Aorta (tissue), 5 donors: ENCODE data around the gene SHBG. TPM values are rescaled to one million over a fixed set of nuclear protein-coding genes. Genes with fewer than 3 reads are reported as not detected.
A peak's percentile ranks its signal among the peaks of the same experiment; 100 is the strongest.

Experiments
- ATAC-seq: fragments of 200-7000 bp; cut with Tn5 transposase; one replicate; pipeline ENCODE4 v1.9.1; 2022; ENCODE audit warnings: moderate library complexity; ENCODE audit not compliant: low FRiP score
- DNase-seq, 2 donors: peaks; one replicate each; pipeline ENCODE4 v3.0.0-alpha.2; 2020
- H3K27ac ChIP-seq, 2 donors: one replicate each; pipeline ENCODE4 v1.5.1; 2013; ENCODE audit warnings: low read length in 2 of 2, mild to moderate bottlenecking in 2 of 2, moderate library complexity in 2 of 2, control low read depth in 1 of 2, inconsistent platforms in 1 of 2, low read depth in 1 of 2
- H3K27me3 ChIP-seq, 2 donors: one replicate each; pipeline ENCODE4 v1.6.1; 2013; ENCODE audit warnings: control low read depth in 1 of 2, low read length in 1 of 2, mild to moderate bottlenecking in 1 of 2, moderate library complexity in 1 of 2; ENCODE audit not compliant: insufficient read depth in 2 of 2, control insufficient read depth in 1 of 2
- H3K36me3 ChIP-seq, 2 donors: one replicate each; pipeline ENCODE4 v1.6.1; 2013; ENCODE audit warnings: control low read depth in 1 of 2, low read length in 1 of 2, mild to moderate bottlenecking in 1 of 2; ENCODE audit not compliant: insufficient read depth in 2 of 2, control insufficient read depth in 1 of 2
- H3K4me1 ChIP-seq, 2 donors: one replicate each; pipeline ENCODE4 v1.6.1; 2013; ENCODE audit warnings: low read length in 2 of 2, control low read depth in 1 of 2, mild to moderate bottlenecking in 1 of 2, moderate library complexity in 1 of 2; ENCODE audit not compliant: insufficient read depth in 2 of 2, control insufficient read depth in 1 of 2
- H3K4me3 ChIP-seq, 2 donors: one replicate each; pipeline ENCODE4 v1.5.1; 2013; ENCODE audit warnings: low read length in 2 of 2, control low read depth in 1 of 2, mild to moderate bottlenecking in 1 of 2
- H3K9me3 ChIP-seq: one replicate; pipeline ENCODE4 v1.6.1; 2013; ENCODE audit warnings: mild to moderate bottlenecking, low read length; ENCODE audit not compliant: control insufficient read depth
- WGBS, 2 donors: extraction: QIAGEN DNeasy Blood & Tissue Kit; methylation state at CpG; one replicate each; pipeline ENCODE4 v1.1.7; 2013; 5-methylcytosine and 5-hydroxymethylcytosine counted together
- intact Hi-C, 2 donors: fragments of 100-400 bp; cut with DNase I; formaldehyde crosslinking; loops; one replicate each; pipeline versions ENCODE4 v1.14.2 to v1.15.0; 2022
- long read RNA-seq, 2 donors: library from polyadenylated mRNA; unstranded; transcript quantifications; one replicate each; pipeline ENCODE4 v2.0.0, GENCODE V29; 2020 to 2021
- polyA plus RNA-seq, 2 donors: library from polyadenylated mRNA; stranded (reverse); fragments of 200-250 nt; gene quantifications; one replicate each; pipeline ENCODE4 v1.2.3, GENCODE V29; 2013
- total RNA-seq, 2 donors: library from RNA; stranded (reverse); fragmentation: NEBNext Ultra II Directional; extraction: Animal tissue kit (Norgen Biotek cat#: 25700); gene quantifications; one replicate each; pipeline ENCODE4 v1.2.1, GENCODE V29; 2021
- donor health status: healthy with polysubstance abuse.
- donor health status: Bipolar disorder and iron deficiency.
- donor health status: DM: no; HTN: no; CAD: no.
- donor health status: DM: no; HTN: no; CAD: no.
- donor health status: DM: yes; HTN: yes; CAD: no.

The SHBG gene, protein sequence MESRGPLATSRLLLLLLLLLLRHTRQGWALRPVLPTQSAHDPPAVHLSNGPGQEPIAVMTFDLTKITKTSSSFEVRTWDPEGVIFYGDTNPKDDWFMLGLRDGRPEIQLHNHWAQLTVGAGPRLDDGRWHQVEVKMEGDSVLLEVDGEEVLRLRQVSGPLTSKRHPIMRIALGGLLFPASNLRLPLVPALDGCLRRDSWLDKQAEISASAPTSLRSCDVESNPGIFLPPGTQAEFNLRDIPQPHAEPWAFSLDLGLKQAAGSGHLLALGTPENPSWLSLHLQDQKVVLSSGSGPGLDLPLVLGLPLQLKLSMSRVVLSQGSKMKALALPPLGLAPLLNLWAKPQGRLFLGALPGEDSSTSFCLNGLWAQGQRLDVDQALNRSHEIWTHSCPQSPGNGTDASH
- under 1 TPM in 1 of 2 donors, not detected in 1; 0.33 TPM for total RNA-seq
- polyA plus RNA-seq: under 1 TPM in 1 of 2 donors, not detected in 1; 0.20 TPM
- long read RNA-seq, donor 1: 0 reads
- long read RNA-seq, donor 2: 0 reads

DNA sequence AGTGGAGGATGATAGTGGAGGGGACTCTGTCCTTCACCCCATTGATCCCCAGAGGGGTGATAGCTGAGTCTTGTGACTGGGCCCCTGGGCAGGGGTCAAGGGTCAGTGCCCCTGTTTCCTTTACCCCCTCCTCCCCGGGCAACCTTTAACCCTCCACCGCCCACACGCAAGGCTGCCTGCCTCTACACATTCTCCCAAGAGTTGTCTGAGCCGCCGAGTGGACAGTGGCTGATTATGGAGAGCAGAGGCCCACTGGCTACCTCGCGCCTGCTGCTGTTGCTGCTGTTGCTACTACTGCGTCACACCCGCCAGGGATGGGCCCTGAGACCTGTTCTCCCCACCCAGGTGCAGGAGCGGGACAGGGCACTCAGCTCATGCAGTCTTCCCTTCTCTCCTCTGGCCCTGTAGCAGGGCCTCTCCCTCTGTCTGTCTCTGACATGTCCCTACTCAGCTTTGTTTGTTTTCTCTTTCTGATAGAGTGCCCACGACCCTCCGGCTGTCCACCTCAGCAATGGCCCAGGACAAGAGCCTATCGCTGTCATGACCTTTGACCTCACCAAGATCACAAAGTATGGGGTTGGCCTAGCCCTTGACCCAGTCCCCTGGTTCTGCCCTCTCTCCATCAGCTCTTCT, at the start of gene SHBG:
Gene SHBG (plus strand): TSS at position 197 of the 633 bp plus-strand sequence. CDS start 38 bp downstream, at position 235.
- Histone ChIP-seq H3K27ac (no peak within 1 kb of the TSS), H3K9me3 (no peaks in the 10 kb centered on the region), H3K4me3 (no peak within 1 kb of the TSS), H3K4me1 (no peaks in the 10 kb centered on the region), H3K36me3 (no peaks in the 10 kb centered on the region), H3K27me3 (no peaks in the 10 kb centered on the region)
- DNase-seq: no peak
- 69 to 70% methylated on average over 13 of the region's 13 CpGs for WGBS, 2 donors
- intact Hi-C loops: loop anchor here (5.0 kb wide), 1 partner anchor 57 kb away; the partner anchor contains the start of genes TP53 (in 2 of the 2) and WRAP53 (in 2 of the 2)
- no peak for ATAC-seq

DNA sequence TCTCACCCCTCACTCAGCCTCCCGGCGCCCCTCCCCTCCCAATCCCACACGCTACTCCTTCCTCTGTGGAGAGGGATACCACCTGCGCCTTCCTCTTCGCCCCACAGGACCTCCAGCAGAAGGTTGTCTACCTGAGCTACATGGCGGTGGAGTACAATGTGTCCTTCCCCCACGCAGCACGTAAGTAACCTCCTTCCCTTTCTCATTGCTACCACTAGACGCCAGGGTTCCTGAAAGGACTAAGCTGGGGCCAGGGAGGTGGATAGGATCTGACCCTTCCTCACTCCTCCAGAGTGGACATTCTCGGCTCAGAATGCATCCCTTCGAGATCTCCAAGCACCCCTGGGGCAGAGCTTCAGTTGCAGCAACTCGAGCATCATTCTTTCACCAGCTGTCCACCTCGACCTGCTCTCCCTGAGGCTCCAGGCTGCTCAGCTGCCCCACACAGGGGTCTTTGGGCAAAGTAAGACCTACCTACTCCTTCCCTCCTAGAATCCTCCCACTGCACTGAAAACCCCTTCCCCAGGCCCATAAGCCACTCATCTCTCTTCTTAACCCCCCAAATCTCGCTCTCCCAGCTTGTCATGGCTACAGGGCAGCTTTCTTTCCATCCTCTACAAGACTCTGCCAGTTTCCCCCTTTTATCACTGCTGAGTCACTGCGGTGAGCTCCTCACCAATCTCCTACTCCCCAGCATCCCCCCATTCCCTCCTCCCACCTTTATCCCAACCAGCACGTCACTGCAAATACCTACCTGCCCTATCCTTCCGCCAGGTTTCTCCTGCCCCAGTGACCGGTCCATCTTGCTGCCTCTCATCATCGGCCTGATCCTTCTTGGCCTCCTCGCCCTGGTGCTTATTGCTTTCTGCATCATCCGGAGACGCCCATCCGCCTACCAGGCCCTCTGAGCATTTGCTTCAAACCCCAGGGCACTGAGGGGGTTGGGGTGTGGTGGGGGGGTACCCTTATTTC, 49.0 kb upstream of the SHBG start:
- Histone ChIP-seq H3K27me3 (no peaks in the 10 kb centered on the region), H3K27ac (no peak overlapping the region), H3K36me3 (peaks cover 0 to 8% of the 10 kb centered on the region in 2 donors), H3K4me3 (no peak overlapping the region), H3K9me3 (no peaks in the 10 kb centered on the region), H3K4me1 (peaks cover 0 to 4% of the 10 kb centered on the region in 2 donors)
- DNase-seq (no peak), ATAC-seq (no peak)
- intact Hi-C loops: no loop called here
- 81 to 82% methylated on average over 23 of the region's 23 CpGs for WGBS, 2 donors

DNA sequence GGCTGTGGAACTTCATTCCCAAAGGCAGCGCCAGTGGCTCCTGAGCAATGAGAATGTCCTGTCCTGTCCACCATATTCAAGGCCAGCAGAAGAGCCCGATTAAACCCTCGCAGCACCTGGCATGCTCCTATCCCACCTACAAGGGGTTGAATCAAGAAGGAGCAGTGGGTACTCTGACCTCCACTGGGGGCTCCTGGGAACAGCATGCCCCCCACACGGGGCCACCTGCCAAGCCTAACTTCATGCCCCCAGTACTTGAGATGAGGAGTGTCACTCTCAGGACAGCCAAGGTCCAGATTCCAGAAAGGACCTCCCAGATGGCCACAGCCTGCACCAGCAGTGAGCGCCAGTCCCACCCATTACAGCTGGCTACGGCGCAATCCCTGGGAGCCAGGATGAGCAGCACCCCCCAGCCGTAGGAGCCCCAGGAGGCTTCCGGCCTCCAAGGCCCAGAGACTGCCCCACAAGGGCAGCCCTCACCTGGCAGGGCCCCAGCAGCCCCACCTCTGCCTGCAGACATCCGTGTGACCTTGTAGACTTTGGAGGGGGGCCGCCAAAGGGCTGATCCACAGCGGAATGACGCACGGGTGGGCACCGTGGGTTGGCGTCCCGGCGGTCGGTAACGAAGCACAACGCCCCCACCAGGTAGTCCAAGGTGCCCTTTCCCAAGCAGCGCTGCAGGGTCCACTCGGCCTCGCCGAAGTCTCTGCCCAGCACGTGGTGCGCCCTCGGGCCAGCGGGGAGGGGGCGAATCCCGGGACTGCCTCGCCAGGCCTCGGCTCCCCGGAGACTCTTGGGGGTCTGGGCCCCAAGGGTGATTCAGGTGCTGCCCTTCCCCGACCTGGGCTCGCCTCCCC, 47.3 kb upstream of the SHBG start:
- Histone ChIP-seq H3K36me3 (peaks cover 0 to 5% of the 10 kb centered on the region in 2 donors), H3K9me3 (no peaks in the 10 kb centered on the region), H3K27me3 (no peaks in the 10 kb centered on the region), H3K27ac (peak overlapping the region; percentile 47 to 73), H3K4me3 (no peak overlapping the region), H3K4me1 (peaks cover 0 to 4% of the 10 kb centered on the region in 2 donors)
- ATAC-seq (no peak), DNase-seq (peak; percentile 70 to 80)
- intact Hi-C loops: no loop called here
- 83 to 87% methylated on average over 33 to 36 of the region's 36 CpGs for WGBS, 2 donors

DNA sequence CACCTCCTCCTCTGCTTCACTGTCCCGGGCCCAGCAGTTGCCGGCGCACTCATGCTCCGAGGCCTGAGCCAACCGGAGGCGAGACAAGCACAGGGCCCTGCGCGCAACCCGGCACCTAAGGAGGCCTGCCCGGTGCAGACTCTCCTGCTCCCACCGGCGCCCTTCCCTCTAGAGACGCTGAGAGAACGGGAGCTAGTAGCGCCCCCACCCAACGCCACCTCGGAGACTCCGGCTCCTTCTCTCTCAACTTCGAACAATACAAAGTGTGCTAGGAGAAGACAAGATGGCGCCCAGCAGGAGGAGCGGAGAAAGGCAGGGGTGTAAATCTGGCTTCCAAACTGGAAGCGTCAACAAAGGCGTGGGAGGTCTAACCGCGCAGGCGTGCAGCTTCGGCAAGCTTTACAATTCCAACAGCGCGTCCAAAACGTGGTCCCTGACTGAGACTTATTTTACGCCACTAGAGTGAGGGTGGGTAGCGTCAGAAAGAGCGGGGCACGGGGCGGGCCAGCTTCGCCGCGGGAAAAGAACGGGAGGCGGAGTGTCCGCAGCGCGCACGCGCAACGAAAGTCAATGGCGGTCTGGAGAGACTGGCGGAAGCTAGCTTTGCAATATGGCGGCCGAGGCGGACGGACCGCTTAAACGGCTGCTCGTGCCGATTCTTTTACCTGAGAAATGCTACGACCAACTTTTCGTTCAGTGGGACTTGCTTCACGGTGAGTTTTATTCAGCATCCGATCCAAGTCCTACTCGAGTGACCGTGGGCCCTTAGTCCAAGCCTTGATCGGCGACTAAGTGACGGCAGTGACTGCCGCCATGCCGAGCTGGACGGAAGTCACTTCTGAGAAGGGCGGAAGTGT, 46.5 kb upstream of the SHBG start, which contains the start of gene MPDU1:
Gene MPDU1 (plus strand): TSS at position 600 of the 857 bp plus-strand sequence. CDS start 11 bp downstream, at position 611.
- no peaks in the 10 kb centered on the region for H3K27me3 ChIP-seq
- peak; percentile 98 to 99 for DNase-seq
- ATAC-seq: peak; percentile 94
- 14% methylated on average over 69 of the region's 69 CpGs for WGBS, 2 donors
- peak within 1 kb of the TSS in 1 of 2 donors; percentile 1 for H3K4me3 ChIP-seq
- no peaks in the 10 kb centered on the region for H3K9me3 ChIP-seq
- no peaks in the 10 kb centered on the region for H3K36me3 ChIP-seq
- peaks cover 0 to 4% of the 10 kb centered on the region in 2 donors for H3K4me1 ChIP-seq
- intact Hi-C loops: no loop called here
- H3K27ac ChIP-seq: peak within 1 kb of the TSS; percentile 47 to 81

DNA sequence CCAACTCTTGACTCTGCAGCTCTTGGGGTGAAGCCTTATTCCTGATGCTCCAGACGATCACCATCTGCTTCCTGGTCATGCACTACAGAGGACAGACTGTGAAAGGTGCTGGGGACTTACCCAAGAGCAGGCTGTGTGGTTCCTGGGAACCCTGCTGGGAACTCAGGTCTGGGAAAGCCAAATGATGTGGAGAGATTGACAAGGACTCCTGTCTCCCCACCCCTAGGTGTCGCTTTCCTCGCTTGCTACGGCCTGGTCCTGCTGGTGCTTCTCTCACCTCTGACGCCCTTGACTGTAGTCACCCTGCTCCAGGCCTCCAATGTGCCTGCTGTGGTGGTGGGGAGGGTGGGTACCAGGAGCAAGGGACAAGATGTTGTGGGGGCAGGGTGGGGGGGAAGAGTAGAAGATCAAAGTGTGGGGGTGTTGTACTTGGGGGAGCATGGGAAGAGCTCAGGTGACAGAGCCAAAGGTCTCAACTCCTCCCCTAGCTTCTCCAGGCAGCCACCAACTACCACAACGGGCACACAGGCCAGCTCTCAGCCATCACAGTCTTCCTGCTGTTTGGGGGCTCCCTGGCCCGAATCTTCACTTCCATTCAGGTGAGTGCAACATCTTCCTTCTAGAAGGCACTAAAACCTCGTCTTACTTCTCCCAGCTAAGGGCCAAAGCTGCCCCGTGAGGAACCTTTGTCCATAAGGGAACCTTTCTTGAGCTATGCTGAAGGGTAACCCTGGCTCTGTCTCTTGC, 43.1 kb upstream of the SHBG start:
- Histone ChIP-seq H3K9me3 (no peaks in the 10 kb centered on the region), H3K27me3 (no peaks in the 10 kb centered on the region), H3K4me3 (no peak overlapping the region), H3K36me3 (peaks cover 0 to 2% of the 10 kb centered on the region in 2 donors), H3K27ac (no peak overlapping the region), H3K4me1 (peaks cover 0 to 4% of the 10 kb centered on the region in 2 donors)
- 69 to 71% methylated on average over 9 of the region's 9 CpGs for WGBS, 2 donors
- intact Hi-C loops: loop anchor here in 1 of 2 donors (5.0 kb wide), 1 partner anchor 75 kb away; no protein-coding TSS in a partner anchor
- ATAC-seq (no peak), DNase-seq (no peak)

DNA sequence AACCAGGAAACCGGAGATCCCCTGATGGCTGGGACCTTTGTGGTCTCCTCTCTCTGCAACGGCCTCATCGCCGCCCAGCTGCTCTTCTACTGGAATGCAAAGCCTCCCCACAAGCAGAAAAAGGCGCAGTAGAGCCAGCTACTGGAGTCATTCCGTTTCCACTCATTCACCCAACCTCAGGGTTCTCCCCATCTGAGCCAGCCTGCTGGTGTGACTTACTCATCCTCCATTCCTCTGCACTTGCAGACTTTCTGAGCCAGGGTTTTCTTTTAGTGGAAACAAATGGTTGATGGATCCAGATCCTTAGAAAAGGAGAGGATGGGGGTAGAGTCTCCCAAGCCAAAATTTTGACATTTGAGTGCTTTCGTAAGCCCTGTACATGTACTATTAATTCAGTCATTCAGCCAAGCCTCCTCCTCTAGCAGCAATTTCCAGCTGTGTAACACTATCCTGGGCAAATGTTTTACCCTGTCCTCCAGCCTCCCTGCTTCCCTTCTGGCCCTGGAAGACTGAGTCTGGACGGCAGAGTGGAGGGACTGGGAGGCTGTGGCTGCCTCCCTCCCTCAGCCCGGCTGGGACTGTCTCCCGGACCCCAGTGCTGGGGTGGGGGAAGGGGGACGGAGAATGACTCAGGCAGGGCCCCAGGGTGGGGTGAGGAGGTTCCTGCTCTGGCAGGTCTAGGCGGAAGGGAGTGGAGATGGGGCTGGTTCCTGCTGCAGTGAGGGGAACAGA, 42.3 kb upstream of the SHBG start:
- no peak overlapping the region for H3K27ac ChIP-seq

More for the DNA sequence above, 42.3 kb upstream of the SHBG start:
- intact Hi-C loops: loop anchor here (2.0 to 5.0 kb wide), 2 partner anchors 65 to 75 kb away; no protein-coding TSS in a partner anchor
- DNase-seq (no peak), ATAC-seq (no peak)
- 66 to 68% methylated on average over 12 of the region's 12 CpGs for WGBS, 2 donors
- H3K9me3 ChIP-seq: no peaks in the 10 kb centered on the region
- no peak overlapping the region for H3K4me3 ChIP-seq
- no peaks in the 10 kb centered on the region for H3K27me3 ChIP-seq
- H3K36me3 ChIP-seq: peaks cover 2 to 7% of the 10 kb centered on the region in 2 donors
- H3K4me1 ChIP-seq: no peaks in the 10 kb centered on the region
